Astrocyte (in vitro differentiated cells and primary cell): Measurements from ENCODE around the gene TAGLN3.

Experiments
- CTCF ChIP-seq: IDR thresholded peaks from 2 replicates; pipeline ENCODE4 v1.5.1; 2011; ENCODE audit warnings: low read depth, mild to moderate bottlenecking, inconsistent platforms, low read length, moderate library complexity; ENCODE audit not compliant: insufficient read depth
- EZH2 ChIP-seq: IDR thresholded peaks from 2 replicates; pipeline ENCODE4 v1.6.1; 2012; ENCODE audit warnings: mild to moderate bottlenecking, low read length, inconsistent platforms; ENCODE audit not compliant: insufficient read depth

GRCh38 chr3:111954228-111954990 lies 44.3 kb upstream of the TAGLN3 start:
- TF ChIP-seq CTCF (no peak), EZH2 (no peak)
